Measurements from ENCODE around the gene MAST2.

Gene MAST2

GRCh38 chr1:45809761-45810160, 6.3 kb downstream of the MAST2 start:
- no peak overlapping the region for H3K4me3 ChIP-seq (ENCODE audit: extremely low read depth, insufficient read depth, low read length, poor library complexity, severe bottlenecking)
- no peak overlapping the region for H3K27ac ChIP-seq (ENCODE audit: low read depth, low read length, severe bottlenecking)

DNA sequence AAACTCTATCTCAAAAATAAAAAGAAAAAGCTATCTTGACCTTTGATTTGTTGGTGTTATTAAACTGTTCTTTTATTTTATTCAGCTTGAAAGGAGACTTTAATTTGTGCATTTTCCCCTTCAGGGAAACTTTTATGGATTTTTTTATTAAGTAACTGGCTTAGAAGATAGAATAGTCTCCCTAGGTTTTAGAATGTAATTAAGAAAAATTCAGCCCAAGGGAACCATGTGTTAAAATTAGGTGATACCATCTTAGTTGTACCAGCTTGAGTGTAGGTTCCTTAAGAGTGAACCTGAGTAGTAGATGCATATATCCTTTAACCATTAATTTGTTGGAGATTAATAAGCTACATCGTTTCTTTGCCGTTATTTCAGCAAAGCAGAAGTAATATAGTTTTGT, 11.4 kb downstream of the MAST2 start:
- H3K4me3 ChIP-seq (ENCODE audit: extremely low read depth, insufficient read depth, low read length, poor library complexity, severe bottlenecking) = no peak overlapping the region
- H3K27ac ChIP-seq (ENCODE audit: low read depth, low read length, severe bottlenecking) = no peak overlapping the region
- H3K4me1 ChIP-seq (ENCODE audit: control insufficient read depth, insufficient read depth, low read length, poor library complexity, severe bottlenecking) = peaks cover 9% of the 10 kb centered on the region
- 80% methylated on average over 1 of the region's 2 CpGs; no CpG with 5 or more reads in 1 of the 2 experiments for WGBS, 2 experiments (ENCODE audit: insufficient coverage in 2 of 2)
- H3K9me3 ChIP-seq (ENCODE audit: control insufficient read depth, low read length) = no peaks in the 10 kb centered on the region
- peaks cover 43% of the 10 kb centered on the region for H3K36me3 ChIP-seq (ENCODE audit: control insufficient read depth, insufficient read depth, low read length)

More at GRCh38 chr1:45809761-45810160, 6.3 kb downstream of the MAST2 start:
- H3K9me3 ChIP-seq (ENCODE audit: control insufficient read depth, low read length) = no peaks in the 10 kb centered on the region
- peaks cover under 1% of the 10 kb centered on the region for H3K4me1 ChIP-seq (ENCODE audit: control insufficient read depth, insufficient read depth, low read length, poor library complexity, severe bottlenecking)
- H3K36me3 ChIP-seq (ENCODE audit: control insufficient read depth, insufficient read depth, low read length) = peaks cover 59% of the 10 kb centered on the region

DNA sequence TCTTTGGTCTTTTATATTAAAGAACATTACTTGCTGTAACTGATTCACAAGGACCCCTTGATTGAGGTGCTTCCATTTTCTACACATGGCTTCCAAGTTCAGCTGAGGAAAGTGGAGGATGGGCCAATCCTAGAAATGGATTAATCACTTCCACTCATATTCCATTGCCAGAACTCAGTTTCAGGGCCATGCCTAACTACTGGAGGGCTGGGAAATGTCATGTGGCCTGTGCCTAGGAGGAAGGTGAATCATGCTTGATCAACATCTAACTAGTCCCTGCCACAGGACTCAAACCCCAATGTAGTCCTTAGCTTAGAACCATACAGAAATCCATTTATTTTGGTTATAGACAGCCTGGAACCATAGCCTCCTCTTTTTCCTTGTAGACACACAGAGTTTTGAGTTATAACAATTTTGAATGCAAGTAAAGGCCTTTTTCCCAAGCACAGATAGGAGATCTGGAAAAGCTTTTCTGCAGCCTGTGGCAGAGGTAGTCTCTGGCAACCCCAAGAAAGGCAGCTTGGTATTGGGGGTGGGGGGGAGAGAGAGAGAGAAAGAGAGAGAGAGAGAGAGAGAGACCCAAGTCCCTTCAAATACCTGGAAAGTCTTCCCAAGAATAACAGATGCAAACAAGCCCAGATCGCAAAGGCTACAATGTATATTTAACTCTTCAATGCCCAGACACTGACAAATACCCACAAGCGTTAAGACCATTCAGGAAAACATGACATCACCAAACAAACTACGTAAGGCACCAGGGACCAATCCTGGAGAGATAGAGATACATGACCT, 12.5 kb downstream of the MAST2 start:
- Histone ChIP-seq H3K9me3 (ENCODE audit: control insufficient read depth, low read length) (peaks cover under 1% of the 10 kb centered on the region), H3K4me1 (ENCODE audit: control insufficient read depth, insufficient read depth, low read length, poor library complexity, severe bottlenecking) (peaks cover 9% of the 10 kb centered on the region), H3K4me3 (ENCODE audit: extremely low read depth, insufficient read depth, low read length, poor library complexity, severe bottlenecking) (no peak overlapping the region), H3K36me3 (ENCODE audit: control insufficient read depth, insufficient read depth, low read length) (peaks cover 43% of the 10 kb centered on the region), H3K27ac (ENCODE audit: low read depth, low read length, severe bottlenecking) (no peak overlapping the region)
- 60% methylated on average over 1 of the region's 3 CpGs; no CpG with 5 or more reads in 1 of the 2 experiments for WGBS, 2 experiments (ENCODE audit: insufficient coverage in 2 of 2)

DNA sequence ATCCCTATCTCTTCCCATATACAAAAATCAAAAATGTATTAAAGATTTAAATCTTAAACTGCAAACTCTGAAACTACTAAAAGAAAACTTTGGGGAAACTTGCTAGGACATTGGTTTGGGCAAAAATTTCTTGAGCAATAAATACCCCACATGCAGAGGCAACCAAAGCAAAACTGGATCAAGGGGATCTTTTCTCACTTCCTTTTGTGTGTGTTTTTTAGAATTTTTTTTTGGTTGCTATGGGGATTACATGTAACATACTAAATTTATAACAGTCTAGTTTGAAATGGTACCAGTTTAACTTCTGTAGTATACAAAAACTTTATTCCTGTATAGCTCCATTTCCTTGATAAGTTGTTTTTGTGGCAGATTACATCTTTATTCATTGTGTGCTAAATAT, 16.8 kb downstream of the MAST2 start:
- H3K9me3 ChIP-seq (ENCODE audit: control insufficient read depth, low read length) = peaks cover 5% of the 10 kb centered on the region
- H3K4me3 ChIP-seq (ENCODE audit: extremely low read depth, insufficient read depth, low read length, poor library complexity, severe bottlenecking) = no peak overlapping the region
- no peak overlapping the region for H3K27ac ChIP-seq (ENCODE audit: low read depth, low read length, severe bottlenecking)

GRCh38 chr1:45820788-45821187, 17.4 kb downstream of the MAST2 start:
- 100% methylated on average over 1 of the region's 3 CpGs for WGBS, 2 experiments (ENCODE audit: insufficient coverage in 2 of 2)
- peaks cover 2% of the 10 kb centered on the region for H3K4me1 ChIP-seq (ENCODE audit: control insufficient read depth, insufficient read depth, low read length, poor library complexity, severe bottlenecking)
- no peak overlapping the region for H3K27ac ChIP-seq (ENCODE audit: low read depth, low read length, severe bottlenecking)
- no peak overlapping the region for H3K4me3 ChIP-seq (ENCODE audit: extremely low read depth, insufficient read depth, low read length, poor library complexity, severe bottlenecking)
- H3K36me3 ChIP-seq (ENCODE audit: control insufficient read depth, insufficient read depth, low read length) = peaks cover 36% of the 10 kb centered on the region
- H3K9me3 ChIP-seq (ENCODE audit: control insufficient read depth, low read length) = peaks cover 5% of the 10 kb centered on the region

More for the DNA sequence above, 16.8 kb downstream of the MAST2 start:
- Histone ChIP-seq H3K36me3 (ENCODE audit: control insufficient read depth, insufficient read depth, low read length) (peaks cover 32% of the 10 kb centered on the region), H3K4me1 (ENCODE audit: control insufficient read depth, insufficient read depth, low read length, poor library complexity, severe bottlenecking) (peaks cover 8% of the 10 kb centered on the region)

GRCh38 chr1:45822644-45823043, 19.2 kb downstream of the MAST2 start:
- Histone ChIP-seq H3K4me1 (ENCODE audit: control insufficient read depth, insufficient read depth, low read length, poor library complexity, severe bottlenecking) (no peaks in the 10 kb centered on the region), H3K9me3 (ENCODE audit: control insufficient read depth, low read length) (peaks cover 5% of the 10 kb centered on the region), H3K4me3 (ENCODE audit: extremely low read depth, insufficient read depth, low read length, poor library complexity, severe bottlenecking) (no peak overlapping the region), H3K36me3 (ENCODE audit: control insufficient read depth, insufficient read depth, low read length) (peaks cover 43% of the 10 kb centered on the region), H3K27ac (ENCODE audit: low read depth, low read length, severe bottlenecking) (no peak overlapping the region)
- 88% methylated on average over 1 of the region's 1 CpG for WGBS, 2 experiments (ENCODE audit: insufficient coverage in 2 of 2)

DNA sequence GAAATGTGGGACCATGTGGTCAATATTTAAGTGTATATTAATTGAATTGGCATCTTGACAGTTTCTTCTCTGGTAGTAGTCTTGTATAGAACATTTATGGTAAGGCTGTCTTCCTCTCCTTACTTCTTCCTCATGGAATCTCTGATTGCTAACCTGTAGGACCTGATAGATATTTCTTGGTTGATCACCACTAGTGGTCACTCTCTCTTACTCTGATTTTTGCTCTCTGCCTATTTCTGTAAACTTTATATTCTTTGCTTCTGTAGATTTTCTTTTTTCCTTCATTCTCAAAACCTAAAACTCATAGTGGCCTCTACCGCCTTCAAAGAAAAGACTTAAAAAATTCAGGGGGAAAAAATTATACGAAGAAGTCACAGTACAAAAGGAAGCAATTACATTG, 21.2 kb downstream of the MAST2 start:
- no peak overlapping the region for H3K4me3 ChIP-seq (ENCODE audit: extremely low read depth, insufficient read depth, low read length, poor library complexity, severe bottlenecking)
- no CpG with 5 or more reads among the region's 2 CpGs for WGBS, 2 experiments (ENCODE audit: insufficient coverage in 2 of 2)
- H3K4me1 ChIP-seq (ENCODE audit: control insufficient read depth, insufficient read depth, low read length, poor library complexity, severe bottlenecking) = no peaks in the 10 kb centered on the region
- peaks cover 5% of the 10 kb centered on the region for H3K9me3 ChIP-seq (ENCODE audit: control insufficient read depth, low read length)
- no peak overlapping the region for H3K27ac ChIP-seq (ENCODE audit: low read depth, low read length, severe bottlenecking)
- H3K36me3 ChIP-seq (ENCODE audit: control insufficient read depth, insufficient read depth, low read length) = peaks cover 40% of the 10 kb centered on the region

GRCh38 chr1:45827256-45827655, 23.8 kb downstream of the MAST2 start:
- H3K36me3 ChIP-seq (ENCODE audit: control insufficient read depth, insufficient read depth, low read length) = peaks cover 63% of the 10 kb centered on the region
- 80% methylated on average over 1 of the region's 2 CpGs; no CpG with 5 or more reads in 1 of the 2 experiments for WGBS, 2 experiments (ENCODE audit: insufficient coverage in 2 of 2)
- H3K9me3 ChIP-seq (ENCODE audit: control insufficient read depth, low read length) = no peaks in the 10 kb centered on the region
- no peaks in the 10 kb centered on the region for H3K4me1 ChIP-seq (ENCODE audit: control insufficient read depth, insufficient read depth, low read length, poor library complexity, severe bottlenecking)
- no peak overlapping the region for H3K27ac ChIP-seq (ENCODE audit: low read depth, low read length, severe bottlenecking)
- no peak overlapping the region for H3K4me3 ChIP-seq (ENCODE audit: extremely low read depth, insufficient read depth, low read length, poor library complexity, severe bottlenecking)

- Histone ChIP-seq H3K36me3 (ENCODE audit: control insufficient read depth, insufficient read depth, low read length) (peaks cover 66% of the 10 kb centered on the region), H3K27ac (ENCODE audit: low read depth, low read length, severe bottlenecking) (no peak overlapping the region), H3K9me3 (ENCODE audit: control insufficient read depth, low read length) (no peaks in the 10 kb centered on the region), H3K4me1 (ENCODE audit: control insufficient read depth, insufficient read depth, low read length, poor library complexity, severe bottlenecking) (no peaks in the 10 kb centered on the region), H3K4me3 (ENCODE audit: extremely low read depth, insufficient read depth, low read length, poor library complexity, severe bottlenecking) (no peak overlapping the region)
- 83% methylated on average over 1 of the region's 1 CpG; no CpG with 5 or more reads in 1 of the 2 experiments for WGBS, 2 experiments (ENCODE audit: insufficient coverage in 2 of 2)
Observed at GRCh38 chr1:45828841-45829240, 25.4 kb downstream of the MAST2 start.

GRCh38 chr1:45833361-45833760, 29.9 kb downstream of the MAST2 start:
- no peak overlapping the region for H3K4me3 ChIP-seq (ENCODE audit: extremely low read depth, insufficient read depth, low read length, poor library complexity, severe bottlenecking)
- no peaks in the 10 kb centered on the region for H3K9me3 ChIP-seq (ENCODE audit: control insufficient read depth, low read length)
- 86% methylated on average over 1 of the region's 2 CpGs; no CpG with 5 or more reads in 1 of the 2 experiments for WGBS, 2 experiments (ENCODE audit: insufficient coverage in 2 of 2)

DNA sequence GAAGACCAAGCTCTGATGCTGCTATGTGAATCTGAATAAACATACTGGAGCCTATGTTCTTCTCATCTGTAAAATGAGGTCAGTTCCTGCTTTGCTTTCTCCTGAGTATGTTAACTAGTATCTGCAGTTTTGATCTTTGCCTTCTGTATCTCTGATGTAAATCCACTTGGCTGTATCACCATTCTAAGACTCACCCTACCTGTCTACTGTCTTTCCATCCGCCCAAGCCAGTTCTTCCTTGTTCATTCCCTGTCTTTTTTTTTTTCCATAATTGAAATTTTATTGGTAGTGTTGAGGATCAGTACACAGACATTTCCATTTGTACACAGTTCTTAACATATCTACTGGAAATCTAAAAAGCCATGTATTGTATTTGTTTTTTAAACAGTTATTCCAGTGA, 31.3 kb downstream of the MAST2 start:
- peaks cover 28% of the 10 kb centered on the region for H3K36me3 ChIP-seq (ENCODE audit: control insufficient read depth, insufficient read depth, low read length)
- H3K27ac ChIP-seq (ENCODE audit: low read depth, low read length, severe bottlenecking) = no peak overlapping the region

More at GRCh38 chr1:45833361-45833760, 29.9 kb downstream of the MAST2 start:
- Histone ChIP-seq H3K27ac (ENCODE audit: low read depth, low read length, severe bottlenecking) (no peak overlapping the region), H3K36me3 (ENCODE audit: control insufficient read depth, insufficient read depth, low read length) (peaks cover 33% of the 10 kb centered on the region), H3K4me1 (ENCODE audit: control insufficient read depth, insufficient read depth, low read length, poor library complexity, severe bottlenecking) (no peaks in the 10 kb centered on the region)

More for the DNA sequence above, 31.3 kb downstream of the MAST2 start:
- WGBS, 2 experiments (ENCODE audit: insufficient coverage in 2 of 2) = no CpG with 5 or more reads among the region's 1 CpG
- Histone ChIP-seq H3K4me1 (ENCODE audit: control insufficient read depth, insufficient read depth, low read length, poor library complexity, severe bottlenecking) (no peaks in the 10 kb centered on the region), H3K9me3 (ENCODE audit: control insufficient read depth, low read length) (no peaks in the 10 kb centered on the region), H3K4me3 (ENCODE audit: extremely low read depth, insufficient read depth, low read length, poor library complexity, severe bottlenecking) (no peak overlapping the region)
